NCI-H2029 treated with DMSO at 0.1 percent for 48 hours (cell line): ENCODE data around the gene NCAPG2.

Source experiments
- DNase-seq: peaks from one replicate; lab custom pipeline; 2025; lab: John Stamatoyannopoulos, UW

The NCAPG2 gene

DNA sequence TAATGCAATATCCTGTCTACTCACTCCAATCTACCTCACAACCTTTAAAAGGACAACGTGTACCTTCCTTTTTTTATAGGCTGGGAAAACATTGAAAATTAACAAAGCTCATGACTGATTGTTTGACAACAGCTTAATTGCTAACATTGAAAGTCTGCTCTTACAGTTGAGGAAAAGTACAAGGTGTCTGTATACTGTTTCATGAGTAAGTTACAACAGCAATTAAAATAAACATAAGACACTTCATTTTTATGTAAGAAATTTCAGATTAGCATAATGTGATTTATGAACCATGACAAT is 28.6 kb upstream of the NCAPG2 start:
- no peak for DNase-seq

GRCh38 chr7:158732494-158733219 is 28.1 kb upstream of the NCAPG2 start:
- DNase-seq = no peak

DNA sequence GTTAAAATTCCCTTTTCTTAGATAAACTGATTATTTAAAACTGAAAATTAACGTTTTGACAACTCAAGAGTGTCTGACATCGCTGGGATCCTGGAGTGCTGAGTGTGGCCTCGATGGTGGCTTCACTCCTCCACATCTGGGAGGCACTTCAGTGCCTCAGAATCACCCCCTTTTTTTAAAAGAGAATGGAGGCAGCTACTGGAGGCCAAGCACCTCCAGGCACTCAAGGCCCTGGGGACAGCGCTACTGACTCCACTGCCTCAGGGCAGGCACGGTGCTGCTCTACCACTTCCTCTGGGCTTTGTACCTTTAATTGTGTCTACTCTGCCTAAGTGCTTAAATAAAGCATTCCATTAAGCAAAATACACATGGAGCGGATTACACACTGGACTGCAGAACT is 27.2 kb upstream of the NCAPG2 start:
- no peak for DNase-seq

DNA sequence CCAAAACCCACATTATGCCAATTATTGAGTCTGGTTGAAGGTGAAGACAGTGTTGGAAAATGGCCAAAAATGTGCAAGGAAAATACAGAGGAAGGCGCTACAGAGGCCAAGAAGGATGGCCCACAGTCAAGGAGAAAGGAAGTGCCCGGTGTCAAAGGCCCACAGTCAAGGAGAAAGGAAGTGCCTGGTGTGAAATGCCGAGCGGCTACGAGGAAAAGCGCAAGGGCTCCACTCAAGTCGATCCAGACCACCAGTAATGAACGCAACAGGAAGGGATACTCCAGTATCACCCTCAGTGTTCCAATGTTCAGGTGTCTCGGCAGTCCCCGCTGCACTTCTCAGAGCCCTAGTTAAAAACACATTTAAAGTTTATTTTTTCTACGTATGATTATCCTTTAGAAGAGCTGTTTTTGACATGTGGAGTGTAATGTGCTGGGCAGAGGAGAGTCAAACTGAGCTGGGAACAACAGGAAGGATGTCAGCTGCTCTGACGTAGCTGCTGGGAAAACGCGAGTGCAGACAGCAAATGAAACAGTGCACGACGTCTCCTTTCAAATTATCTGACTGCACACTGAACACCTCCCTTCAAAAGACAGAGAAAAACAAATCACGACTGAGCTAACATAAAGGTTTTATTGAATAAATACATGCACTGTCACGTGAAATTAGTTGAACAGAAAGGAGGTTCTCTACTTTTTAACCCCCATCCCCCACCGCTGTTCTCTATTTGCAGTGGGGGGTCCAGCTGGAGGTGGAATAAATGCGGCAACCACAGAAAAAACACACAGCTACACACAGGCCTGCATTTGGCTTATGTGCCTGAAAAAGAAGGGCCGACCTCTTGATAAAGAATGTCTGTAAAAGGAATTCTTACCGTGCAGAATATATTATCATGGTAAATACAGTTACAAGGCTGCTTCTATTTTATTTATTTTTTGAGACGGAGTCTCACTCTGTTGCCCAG is 26.1 kb upstream of the NCAPG2 start:
- DNase-seq = no peak

DNA sequence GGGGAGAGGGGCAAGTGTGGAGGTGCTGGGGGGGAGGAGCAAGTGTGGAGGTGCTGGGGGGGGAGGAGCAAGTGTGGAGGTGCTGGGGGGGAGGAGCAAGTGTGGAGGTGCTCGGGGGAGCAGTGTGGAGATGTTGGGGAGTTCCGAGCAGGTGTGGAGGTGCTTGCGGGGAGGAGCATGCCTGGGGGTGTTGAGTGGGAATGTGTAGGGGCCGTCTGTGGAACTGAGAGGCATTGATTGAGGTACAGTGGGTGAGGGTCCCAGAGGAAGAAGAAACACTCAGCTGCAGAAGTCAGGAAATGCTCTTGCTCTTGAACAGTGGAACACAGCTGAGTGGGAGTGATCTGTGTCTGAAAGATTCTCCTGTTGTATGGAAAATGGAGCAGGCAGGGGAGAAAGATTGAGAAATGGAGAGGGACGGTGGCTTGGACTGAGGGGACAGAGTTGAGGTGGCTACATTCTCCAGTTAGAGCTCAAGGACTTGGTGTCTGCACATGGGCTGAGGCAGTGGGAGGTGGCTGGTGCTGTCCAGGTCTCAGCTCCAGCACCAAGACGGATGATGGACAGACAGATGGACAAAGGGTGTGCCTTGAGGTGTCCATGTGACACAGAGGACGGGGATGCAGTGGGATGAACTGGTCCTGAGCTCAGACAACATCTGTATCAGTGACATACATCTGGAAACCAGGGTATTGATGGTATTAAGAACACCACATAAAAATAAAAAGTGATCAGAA is 25.2 kb upstream of the NCAPG2 start:
- no peak for DNase-seq

DNA sequence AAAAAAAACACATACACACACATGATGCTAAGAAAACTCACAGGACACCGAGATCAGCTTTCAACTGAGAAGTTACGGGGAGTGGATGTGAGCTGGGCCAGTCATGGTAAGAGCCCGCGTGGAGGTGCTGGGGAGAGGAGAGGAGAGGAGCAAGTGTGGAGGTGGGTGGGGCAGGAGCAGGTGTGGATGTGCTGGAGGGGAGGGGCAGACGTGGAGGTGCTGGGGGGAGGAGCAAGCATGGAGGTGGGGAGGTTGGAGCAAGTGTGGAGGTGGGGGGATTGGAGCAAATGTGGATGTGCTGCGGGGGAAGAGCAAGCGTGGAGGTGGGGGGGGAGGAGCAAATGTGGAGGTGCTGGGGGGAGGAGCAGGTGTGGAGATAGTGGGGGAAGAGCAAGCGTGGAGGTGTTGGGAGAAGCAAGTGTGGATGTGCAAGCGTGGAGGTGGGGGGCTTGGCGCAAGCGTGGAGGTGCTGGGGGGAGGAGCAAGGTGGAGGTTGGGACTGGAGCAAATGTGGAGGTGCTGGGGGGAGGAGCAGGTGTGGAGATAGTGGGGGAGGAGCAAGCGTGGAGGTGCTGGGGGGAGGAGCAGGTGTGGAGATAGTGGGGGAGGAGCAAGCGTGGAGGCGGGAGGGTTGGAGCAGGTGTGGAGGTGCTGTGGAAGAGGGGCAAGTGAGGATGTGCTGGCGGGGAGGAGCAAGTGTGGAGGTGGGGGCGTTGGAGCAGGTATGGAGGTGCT is 24.5 kb upstream of the NCAPG2 start:
- no peak for DNase-seq

DNA sequence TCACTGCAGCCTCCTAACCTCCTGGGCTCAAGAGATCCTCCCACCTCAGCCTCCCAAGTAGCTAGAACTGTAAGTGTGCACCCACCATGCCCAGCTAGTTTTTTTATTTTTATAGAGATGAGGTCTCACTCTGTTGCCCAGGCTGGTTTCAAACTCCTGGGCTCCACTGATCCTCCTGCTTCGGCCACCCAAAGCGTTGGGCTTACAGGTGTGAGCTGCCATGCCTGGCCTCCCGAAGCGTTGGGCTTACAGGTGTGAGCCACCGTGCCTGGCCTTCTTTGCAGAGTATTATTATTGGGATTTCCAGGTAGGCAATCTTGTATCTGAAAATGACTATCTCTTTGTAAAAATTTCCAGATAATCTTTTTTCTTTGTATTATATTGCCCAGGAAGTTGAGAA is 23.1 kb upstream of the NCAPG2 start:
- DNase-seq = no peak

DNA sequence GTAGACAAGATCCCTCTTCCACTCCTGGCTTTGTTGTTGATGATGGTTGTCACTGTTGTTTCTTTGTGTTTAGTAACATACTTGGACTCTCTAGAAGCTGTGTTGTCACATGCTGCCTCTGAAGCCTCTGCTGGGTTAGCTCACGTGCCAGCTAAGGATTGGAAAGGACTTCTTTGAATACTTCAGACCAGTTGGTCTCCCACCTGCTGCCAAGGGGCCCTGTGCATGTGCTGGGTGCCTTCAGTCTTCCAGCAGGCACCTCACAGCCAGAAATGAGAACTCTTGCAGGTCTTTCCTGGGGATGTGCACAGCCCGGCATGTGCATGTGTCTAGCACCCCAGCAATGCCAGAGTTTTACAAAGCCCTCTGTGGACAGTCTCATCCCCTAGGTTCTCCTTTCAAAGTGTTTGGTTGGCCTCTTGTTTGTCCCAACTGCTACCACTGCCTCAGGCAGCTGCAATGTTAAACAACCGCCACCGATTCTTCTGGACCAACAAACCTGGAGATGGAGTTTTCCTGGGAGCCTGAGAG is 21.7 kb upstream of the NCAPG2 start:
- no peak for DNase-seq

DNA sequence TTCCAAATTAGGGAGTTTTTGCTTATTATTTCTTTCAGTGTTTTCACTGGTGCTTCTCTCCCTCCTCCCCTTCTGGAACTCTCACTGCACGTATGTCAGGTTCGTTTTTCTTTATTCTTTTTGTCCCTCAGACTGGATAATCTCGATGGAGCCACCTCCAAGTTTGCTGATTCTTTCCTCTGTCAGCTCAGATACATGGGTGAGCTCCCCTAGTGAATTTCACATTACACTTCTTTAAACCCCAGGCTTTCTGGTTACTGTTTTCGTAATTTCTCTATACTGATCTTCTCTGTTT is 20.8 kb upstream of the NCAPG2 start:
- DNase-seq = no peak

GRCh38 chr7:158724658-158725505 is 20.3 kb upstream of the NCAPG2 start:
- no peak for DNase-seq

- no peak for DNase-seq
These were observed 19.2 kb upstream of the NCAPG2 start for GRCh38 chr7:158723714-158724385.

GRCh38 chr7:158723266-158723665 is 18.7 kb upstream of the NCAPG2 start:
- no peak for DNase-seq

- no peak for DNase-seq
These were observed 18.1 kb upstream of the NCAPG2 start for GRCh38 chr7:158722574-158723237.

- no peak for DNase-seq
These were observed 15.5 kb upstream of the NCAPG2 start for GRCh38 chr7:158720112-158720511.

GRCh38 chr7:158716802-158717201 is 12.2 kb upstream of the NCAPG2 start:
- DNase-seq = no peak

- DNase-seq = no peak
These were observed 6.1 kb upstream of the NCAPG2 start for GRCh38 chr7:158710651-158711102.

- no peak for DNase-seq
These were observed 3.0 kb upstream of the NCAPG2 start for GRCh38 chr7:158707610-158708009.

DNA sequence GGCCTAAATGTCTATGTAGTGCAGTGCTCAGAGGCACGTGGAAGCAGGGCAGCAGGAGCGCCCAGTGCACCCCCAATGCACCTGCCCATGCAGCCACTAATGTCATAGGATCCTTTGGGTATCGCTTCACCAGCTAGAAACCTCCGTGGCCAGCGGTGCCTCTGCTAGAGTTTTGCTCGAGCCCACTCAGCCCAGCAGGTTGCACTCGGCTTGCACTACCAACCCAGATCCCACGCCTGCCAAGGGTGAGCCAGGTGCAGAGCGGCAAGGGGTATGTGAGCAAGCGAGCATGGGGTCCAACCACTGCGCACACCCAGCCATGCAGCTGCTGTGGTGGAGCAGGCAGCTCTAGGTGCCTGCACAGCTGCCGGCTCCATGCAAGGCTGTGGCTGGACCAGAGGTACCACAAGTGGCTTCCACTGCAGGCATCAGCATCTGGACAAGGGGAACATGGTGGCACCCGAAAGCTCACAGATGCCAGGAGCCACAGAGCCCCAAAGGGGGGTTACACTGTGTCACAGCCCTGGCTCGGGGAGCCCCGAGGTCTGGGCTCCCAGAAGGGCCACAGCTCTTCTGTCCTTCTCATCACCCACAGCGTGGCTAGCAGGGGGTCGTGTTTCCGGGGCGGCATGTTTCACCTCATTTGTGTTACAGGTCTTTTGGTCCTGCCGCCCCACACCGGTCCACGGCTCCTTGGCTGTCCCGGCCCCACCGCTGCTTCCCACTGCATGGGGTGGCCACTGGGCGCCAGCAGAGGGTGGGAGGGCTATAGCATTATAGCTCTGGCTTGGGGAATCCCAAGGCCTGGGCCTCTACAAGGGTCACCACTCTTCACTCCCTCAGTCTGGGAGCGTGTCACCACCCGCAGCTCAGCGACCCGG is 2.3 kb upstream of the NCAPG2 start:
- DNase-seq = no peak

DNA sequence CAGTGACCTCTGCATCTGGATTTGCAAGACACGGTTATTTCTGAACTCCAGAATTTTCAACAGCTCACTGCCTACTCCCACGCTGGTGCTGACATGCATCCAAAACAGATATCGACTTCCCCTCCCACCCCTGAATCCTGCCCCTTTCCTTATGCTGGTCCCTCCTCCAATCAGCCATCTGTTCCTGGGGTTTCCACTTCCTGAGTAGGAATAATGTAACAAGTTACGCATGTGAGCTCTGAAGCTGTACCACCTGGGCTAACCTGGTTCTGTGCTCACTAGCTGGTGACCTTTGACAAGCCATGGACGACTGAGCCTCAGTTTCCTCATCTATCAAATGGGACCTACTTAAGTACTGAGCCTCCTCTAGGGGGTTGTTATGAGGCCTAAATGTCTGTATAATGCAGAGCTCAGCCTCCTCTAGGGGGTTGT is 1.7 kb upstream of the NCAPG2 start:
- no peak for DNase-seq
